Measurements from ENCODE around the gene TNFRSF1A. TPM values are rescaled to one million over a fixed set of nuclear protein-coding genes. Genes with fewer than 3 reads are reported as not detected.

TNFRSF1A gene
- total and polyA plus RNA-seq, 2 of the 13 experiments (the other 11 are each of a cell fraction or from before 2014, with no cell fraction given), result 41.5 to 61.2 TPM

- TF ChIP-seq ZNF770 (CRISPR knock-in tag; IDR thresholded peaks at IDR 0.05), result peak; percentile 94
- no peak for TF ChIP-seq TIGD3 (CRISPR knock-in tag; IDR thresholded peaks at IDR 0.05; ENCODE audit: borderline replicate concordance)
- TF ChIP-seq ZNF12 (CRISPR knock-in tag; IDR thresholded peaks at IDR 0.05), result no peak
- TF ChIP-seq RFXANK (CRISPR knock-in tag; IDR thresholded peaks at IDR 0.05), result no peak
- peak; percentile 74; the same call in 1 of the 2 replicates for TF ChIP-seq FOXC1 (CRISPR knock-in tag; IDR thresholded peaks at IDR 0.05; ENCODE audit: borderline replicate concordance)
- TF ChIP-seq AKNA (CRISPR knock-in tag; IDR thresholded peaks at IDR 0.05; ENCODE audit: borderline replicate concordance), result 0 out of 2 replicates have a peak, but pooled peaks have one; percentile 18
- TF ChIP-seq ZNF605 (CRISPR knock-in tag; IDR thresholded peaks at IDR 0.05), result peak; percentile 43
- no peak for TF ChIP-seq ZNF549 (CRISPR knock-in tag; IDR thresholded peaks at IDR 0.05)
- 0 out of 2 replicates have a peak, but pooled peaks have one; percentile 20 for TF ChIP-seq ISL2 (CRISPR knock-in tag; IDR thresholded peaks at IDR 0.05)
- peak; percentile 35; the same call in 1 of the 2 replicates for TF ChIP-seq GATA4 (IDR thresholded peaks at IDR 0.05; ENCODE audit: borderline replicate concordance, low read depth)
- no peak for TF ChIP-seq ZNF160 (CRISPR knock-in tag; IDR thresholded peaks at IDR 0.05)
- TF ChIP-seq MATR3 (CRISPR knock-in tag; IDR thresholded peaks at IDR 0.05), result no peak
- TF ChIP-seq PHF8 (CRISPR knock-in tag; IDR thresholded peaks at IDR 0.05), result peak; percentile 66
- TF ChIP-seq KLF16 (CRISPR knock-in tag; IDR thresholded peaks at IDR 0.05), result peak; percentile 43 to 50; a peak in 1 of 4 replicates
- TF ChIP-seq ZNF607 (CRISPR knock-in tag; IDR thresholded peaks at IDR 0.05; ENCODE audit: borderline replicate concordance), result peak; percentile 23; the same call in 1 of the 2 replicates
- TF ChIP-seq POLR2G (IDR thresholded peaks at IDR 0.05; ENCODE audit: low read depth, low read length), result peak; percentile 83
- no peak for TF ChIP-seq RARA (CRISPR knock-in tag; IDR thresholded peaks at IDR 0.05)
- 0 out of 2 replicates have a peak, but pooled peaks have one; percentile 32 for TF ChIP-seq ZSCAN21 (CRISPR knock-in tag; IDR thresholded peaks at IDR 0.05; ENCODE audit: borderline replicate concordance)
Observed at GRCh38 chr12:6341417-6342139, at the start of gene TNFRSF1A (continued).
